ENCODE results near the gene EPN3. TPM values are rescaled to one million over a fixed set of nuclear protein-coding genes. Genes with fewer than 3 reads are reported as not detected.

The EPN3 gene
- total RNA-seq, 2 experiments from 2014 or later: 0.28 TPM; not detected in 1

GRCh38 chr17:50484386-50485155, 48.0 kb upstream of the EPN3 start:
- peaks cover 8% of the 10 kb centered on the region for H3K4me1 ChIP-seq (ENCODE audit: insufficient read depth, low read length, poor library complexity, severe bottlenecking)
- TF ChIP-seq EZH2phosphoT487 (IDR thresholded peaks at IDR 0.05; ENCODE audit: borderline replicate concordance, low read depth, low read length) (no peak), CTCF (conservative IDR thresholded peaks at IDR 0.05; ENCODE audit: low read length) (no peak)
- no peaks in the 10 kb centered on the region for H3K9me3 ChIP-seq (ENCODE audit: low read length)
- H2AFZ ChIP-seq (ENCODE audit: low read length): no peak overlapping the region
- no peaks in the 10 kb centered on the region for H4K20me1 ChIP-seq (ENCODE audit: insufficient read depth, low read length)
- CTCF ChIA-PET (ENCODE audit: unreplicated experiment): interaction anchor here (0.6 to 0.8 kb wide), 2 partner anchors 14 to 37 kb away, joined by 3 to 15 read pairs; no protein-coding TSS in a partner anchor
- H3K4me2 ChIP-seq (ENCODE audit: low read length): no peak overlapping the region
- intact Hi-C loops (cut with micrococcal nuclease; ENCODE audit: unreplicated experiment): loop anchor here (10.0 kb wide), 1 partner anchor 220 kb away; the partner anchor contains the start of gene ANKRD40
- no peak overlapping the region for H3K27ac ChIP-seq (ENCODE audit: low read depth, low read length, poor library complexity, severe bottlenecking)
- DNase-seq (ENCODE audit: low spot score): no peak
- POLR2A ChIA-PET: interaction anchor here (0.7 kb wide), 2 partner anchors 8 to 87 kb away, joined by 3 read pairs; no protein-coding TSS in a partner anchor
- no peaks in the 10 kb centered on the region for H3K9me2 ChIP-seq (ENCODE audit: insufficient read depth, low read length)
- no peaks in the 10 kb centered on the region for H3K79me2 ChIP-seq (ENCODE audit: insufficient read depth, low read depth, low read length)
- BruUV-seq (replicated peaks): no TSS peak
- peaks cover 41% of the 10 kb centered on the region for H3K36me3 ChIP-seq (ENCODE audit: insufficient read depth, low read length)
- H3K4me3 ChIP-seq (ENCODE audit: low read depth, low read length, poor library complexity, severe bottlenecking): no peak overlapping the region

GRCh38 chr17:50487213-50488096, 45.1 kb upstream of the EPN3 start:
- H3K4me3 ChIP-seq (ENCODE audit: low read depth, low read length, poor library complexity, severe bottlenecking): no peak overlapping the region
- H3K36me3 ChIP-seq (ENCODE audit: insufficient read depth, low read length): peaks cover 33% of the 10 kb centered on the region
- CTCF ChIA-PET (ENCODE audit: unreplicated experiment): no interaction called here
- BruUV-seq (replicated peaks): no TSS peak
- no peaks in the 10 kb centered on the region for H3K4me1 ChIP-seq (ENCODE audit: insufficient read depth, low read length, poor library complexity, severe bottlenecking)
- H3K9me3 ChIP-seq (ENCODE audit: low read length): no peaks in the 10 kb centered on the region
- H3K9me2 ChIP-seq (ENCODE audit: insufficient read depth, low read length): no peaks in the 10 kb centered on the region
- TF ChIP-seq CTCF (conservative IDR thresholded peaks at IDR 0.05; ENCODE audit: low read length): no peak
- no peaks in the 10 kb centered on the region for H4K20me1 ChIP-seq (ENCODE audit: insufficient read depth, low read length)
- H3K79me2 ChIP-seq (ENCODE audit: insufficient read depth, low read depth, low read length): no peaks in the 10 kb centered on the region
- no peak overlapping the region for H3K4me2 ChIP-seq (ENCODE audit: low read length)
- H2AFZ ChIP-seq (ENCODE audit: low read length): no peak overlapping the region
- no peak for DNase-seq (ENCODE audit: low spot score)
- H3K27ac ChIP-seq (ENCODE audit: low read depth, low read length, poor library complexity, severe bottlenecking): no peak overlapping the region
- intact Hi-C loops (cut with micrococcal nuclease; ENCODE audit: unreplicated experiment): loop anchor here (10.0 kb wide), 1 partner anchor 217 kb away; the partner anchor contains the start of gene ANKRD40
- POLR2A ChIA-PET: interaction anchor here (0.5 kb wide), 2 partner anchors 21 to 152 kb away, joined by 4 read pairs; no protein-coding TSS in a partner anchor

All from OCI-LY7 (cell line).